Measurements from ENCODE around the gene ITGA11.

Gene ITGA11

GRCh38 chr15:68375716-68376220, 56.2 kb downstream of the ITGA11 start:
- DNase-seq (ENCODE audit: low read depth, low spot score), result no peak

GRCh38 chr15:68375191-68375631, 56.8 kb downstream of the ITGA11 start:
- no peak for DNase-seq (ENCODE audit: low read depth, low spot score)

GRCh38 chr15:68374168-68374745, 57.7 kb downstream of the ITGA11 start:
- DNase-seq (ENCODE audit: low read depth, low spot score), result no peak

GRCh38 chr15:68373028-68373427, 58.9 kb downstream of the ITGA11 start:
- no peak for DNase-seq (ENCODE audit: low read depth, low spot score)

- DNase-seq (ENCODE audit: low read depth, low spot score), result no peak
Measured at GRCh38 chr15:68372291-68372811, 59.6 kb downstream of the ITGA11 start.

- DNase-seq (ENCODE audit: low read depth, low spot score), result no peak
Measured at GRCh38 chr15:68371851-68372250, 60.1 kb downstream of the ITGA11 start.

- no peak for DNase-seq (ENCODE audit: low read depth, low spot score)
Measured at GRCh38 chr15:68371160-68371559, 60.8 kb downstream of the ITGA11 start.

- DNase-seq (ENCODE audit: low read depth, low spot score), result no peak
Measured at GRCh38 chr15:68370768-68371151, 61.2 kb downstream of the ITGA11 start.

- no peak for DNase-seq (ENCODE audit: low read depth, low spot score)
Measured at GRCh38 chr15:68369931-68370767, 61.8 kb downstream of the ITGA11 start.

GRCh38 chr15:68368731-68369435, 63.1 kb downstream of the ITGA11 start:
- DNase-seq (ENCODE audit: low read depth, low spot score), result no peak

GRCh38 chr15:68367992-68368391, 64.0 kb downstream of the ITGA11 start:
- DNase-seq (ENCODE audit: low read depth, low spot score), result no peak

- DNase-seq (ENCODE audit: low read depth, low spot score), result no peak
Measured at GRCh38 chr15:68367226-68367625, 64.7 kb downstream of the ITGA11 start.

GRCh38 chr15:68366314-68366713, 65.6 kb downstream of the ITGA11 start:
- no peak for DNase-seq (ENCODE audit: low read depth, low spot score)

GRCh38 chr15:68365770-68366169, 66.2 kb downstream of the ITGA11 start:
- DNase-seq (ENCODE audit: low read depth, low spot score), result no peak

GRCh38 chr15:68365140-68365745, 66.7 kb downstream of the ITGA11 start:
- no peak for DNase-seq (ENCODE audit: low read depth, low spot score)

- DNase-seq (ENCODE audit: low read depth, low spot score), result no peak
Measured at GRCh38 chr15:68364660-68365035, 67.3 kb downstream of the ITGA11 start.

- no peak for DNase-seq (ENCODE audit: low read depth, low spot score)
Measured at GRCh38 chr15:68364028-68364659, 67.8 kb downstream of the ITGA11 start.

GRCh38 chr15:68363353-68363752, 68.6 kb downstream of the ITGA11 start:
- no peak for DNase-seq (ENCODE audit: low read depth, low spot score)

GRCh38 chr15:68362537-68363126, 69.3 kb downstream of the ITGA11 start:
- no peak for DNase-seq (ENCODE audit: low read depth, low spot score)

GRCh38 chr15:68360721-68361120, 71.2 kb downstream of the ITGA11 start:
- no peak for DNase-seq (ENCODE audit: low read depth, low spot score)

- no peak for DNase-seq (ENCODE audit: low read depth, low spot score)
Measured at GRCh38 chr15:68356778-68357177, 75.2 kb downstream of the ITGA11 start.
